Sigmoid colon (tissue), 7 donors: ENCODE results near the gene CYP2D6. TPM values are rescaled to one million over a fixed set of nuclear protein-coding genes. Genes with fewer than 3 reads are reported as not detected.
"Not testable (repeated sequence)": the region's sequence is repeated elsewhere in the genome, so short reads cannot be mapped to it uniquely, and the experiment has no call there.

Experiments used
- DNase-seq: peaks from one replicate; pipeline ENCODE4 v3.0.0-alpha.2; 2019
- H3K27ac ChIP-seq, 4 donors: fragments of 200-600 bp; sonication (generic); one replicate each; pipeline ENCODE4 v1.5.1; 2016 to 2019; ENCODE audit warnings: mild to moderate bottlenecking in 1 of 4
- H3K27me3 ChIP-seq, 3 donors: fragments of 200-600 bp; sonication (generic); one replicate each; pipeline ENCODE4 v1.5.1; 2019; ENCODE audit warnings: mild to moderate bottlenecking in 1 of 3
- H3K36me3 ChIP-seq, 4 donors: fragments of 200-600 bp; sonication (generic); one replicate each; pipeline ENCODE4 v1.5.1; 2016 to 2019
- H3K4me1 ChIP-seq, 4 donors: fragments of 200-600 bp; sonication (generic); one replicate each; pipeline ENCODE4 v1.5.1; 2017 to 2019
- H3K4me3 ChIP-seq, 4 donors: fragments of 200-600 bp; sonication (generic); one replicate each; pipeline ENCODE4 v1.5.1; 2017 to 2019; ENCODE audit warnings: mild to moderate bottlenecking in 2 of 4, moderate library complexity in 1 of 4
- H3K9me3 ChIP-seq, 4 donors: fragments of 200-600 bp in 3 of 4; sonication (generic) in 3 of 4; one replicate each; pipeline versions ENCODE4 v1.5.1 to v1.6.1; 2013 to 2019
- CTCF ChIP-seq, 4 experiments: fragments of 450-650 bp in 3 of 4; fragments of 200-600 bp in 1 of 4; IDR thresholded peaks; one replicate each; pipeline ENCODE4 v1.5.1; 2016 to 2019; ENCODE audit warnings: antibody characterized with exemption in 4 of 4, mild to moderate bottlenecking in 3 of 4, moderate library complexity in 2 of 4
- EP300 ChIP-seq, 4 donors: sonication (generic); formaldehyde crosslinking; IDR thresholded peaks; one replicate each; pipeline ENCODE4 v1.6.1; 2017; ENCODE audit warnings: antibody characterized with exemption in 4 of 4
- POLR2A ChIP-seq, 2 donors: fragments of 450-650 bp; IDR thresholded peaks; one replicate each; pipeline ENCODE4 v1.6.1; 2016; ENCODE audit warnings: antibody characterized with exemption in 2 of 2, mild to moderate bottlenecking in 2 of 2, moderate library complexity in 2 of 2
- POLR2AphosphoS5 ChIP-seq, 4 donors: sonication (generic); formaldehyde crosslinking; IDR thresholded peaks; one replicate each; pipeline ENCODE4 v1.6.1; 2017; ENCODE audit warnings: antibody characterized with exemption in 4 of 4
- WGBS, 2 donors: extraction: QIAGEN DNeasy Blood & Tissue Kit; methylation state at CpG; one replicate each; pipeline ENCODE4 v1.1.7; 2013; 5-methylcytosine and 5-hydroxymethylcytosine counted together
- intact Hi-C: fragments of 100-400 bp; cut with DNase I; formaldehyde crosslinking; loops from one replicate; pipeline ENCODE4 v1.15.1; 2023
- polyA plus RNA-seq, 3 donors: library from polyadenylated mRNA; stranded (reverse); fragments of 200-250 nt; gene quantifications; one replicate each; pipeline ENCODE4 v1.2.3, GENCODE V29; 2013
- total RNA-seq, 4 donors: library from RNA; depleted of rRNA; stranded (reverse); fragments of >200 nt; gene quantifications; one replicate each; pipeline ENCODE4 v1.1.0, GENCODE V29; 2016
- donor health status: healthy with polysubstance abuse.
- donor health status: Bipolar disorder and iron deficiency.
- donor health status: healthy.

Gene CYP2D6
- total and polyA plus RNA-seq, 7 donors, result 0.36 to 3.7 (median 1.2) TPM; not detected in 3

DNA sequence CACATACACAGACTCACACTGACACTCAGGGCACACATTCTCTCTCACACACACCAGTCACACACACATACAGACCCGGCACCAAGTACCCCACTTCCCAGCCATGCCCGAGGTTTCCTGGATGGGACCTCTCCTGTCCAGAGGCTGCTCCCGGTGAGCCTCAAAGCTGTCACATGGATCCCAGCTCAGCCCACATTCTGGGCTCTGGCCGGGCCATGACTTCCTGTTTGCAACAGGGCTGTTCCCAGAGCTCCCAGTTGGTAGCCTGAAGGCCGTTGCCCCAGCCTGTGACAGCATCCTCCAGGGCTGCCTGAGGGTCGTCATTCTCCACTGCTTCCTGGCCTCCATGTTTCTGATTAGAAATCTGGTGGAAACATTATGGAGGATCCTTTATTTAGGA, 14.6 kb upstream of the CYP2D6 start:
- Histone ChIP-seq H3K4me1 (no peaks in the 10 kb centered on the region), H3K36me3 (no peaks in the 10 kb centered on the region), H3K27ac (no peak overlapping the region), H3K27me3 (no peaks in the 10 kb centered on the region), H3K9me3 (no peaks in the 10 kb centered on the region), H3K4me3 (no peak overlapping the region)
- intact Hi-C loops, result no loop called here
- no peak for DNase-seq
- WGBS, 2 donors, result 72 to 75% methylated on average over 6 of the region's 6 CpGs
- TF ChIP-seq CTCF (IDR thresholded peaks at IDR 0.05) (no peak), POLR2AphosphoS5 (IDR thresholded peaks at IDR 0.05) (no peak), EP300 (IDR thresholded peaks at IDR 0.05) (no peak), POLR2A (IDR thresholded peaks at IDR 0.05) (no peak)

GRCh38 chr22:42143859-42144822, 13.5 kb upstream of the CYP2D6 start:
- 89 to 90% methylated on average over 15 of the region's 20 CpGs for WGBS, 2 donors
- H3K4me1 ChIP-seq, H3K27ac ChIP-seq, intact Hi-C loops, H3K27me3 ChIP-seq, H3K36me3 ChIP-seq, DNase-seq, H3K4me3 ChIP-seq, H3K9me3 ChIP-seq: not testable (repeated sequence)

GRCh38 chr22:42142771-42143461, 12.3 kb upstream of the CYP2D6 start:
- peak; percentile 57 for DNase-seq
- WGBS, 2 donors, result 95 to 96% methylated on average over 54 of the region's 54 CpGs
- intact Hi-C loops, result no loop called here

GRCh38 chr22:42141307-42142057, 10.9 kb upstream of the CYP2D6 start:
- H3K27ac ChIP-seq, H3K4me3 ChIP-seq, H3K4me1 ChIP-seq, intact Hi-C loops, H3K9me3 ChIP-seq, H3K36me3 ChIP-seq, H3K27me3 ChIP-seq: not testable (repeated sequence)
- 87 to 89% methylated on average over 23 to 24 of the region's 24 CpGs for WGBS, 2 donors
- peak; percentile 65 for DNase-seq

More at GRCh38 chr22:42142771-42143461, 12.3 kb upstream of the CYP2D6 start:
- Histone ChIP-seq H3K4me1 (no peaks in the 10 kb centered on the region), H3K9me3 (no peaks in the 10 kb centered on the region), H3K4me3 (no peak overlapping the region), H3K27ac (no peak overlapping the region), H3K27me3 (no peaks in the 10 kb centered on the region), H3K36me3 (no peaks in the 10 kb centered on the region)
- TF ChIP-seq EP300 (IDR thresholded peaks at IDR 0.05) (no peak), POLR2A (IDR thresholded peaks at IDR 0.05) (no peak), POLR2AphosphoS5 (IDR thresholded peaks at IDR 0.05) (no peak), CTCF (IDR thresholded peaks at IDR 0.05) (no peak)

DNA sequence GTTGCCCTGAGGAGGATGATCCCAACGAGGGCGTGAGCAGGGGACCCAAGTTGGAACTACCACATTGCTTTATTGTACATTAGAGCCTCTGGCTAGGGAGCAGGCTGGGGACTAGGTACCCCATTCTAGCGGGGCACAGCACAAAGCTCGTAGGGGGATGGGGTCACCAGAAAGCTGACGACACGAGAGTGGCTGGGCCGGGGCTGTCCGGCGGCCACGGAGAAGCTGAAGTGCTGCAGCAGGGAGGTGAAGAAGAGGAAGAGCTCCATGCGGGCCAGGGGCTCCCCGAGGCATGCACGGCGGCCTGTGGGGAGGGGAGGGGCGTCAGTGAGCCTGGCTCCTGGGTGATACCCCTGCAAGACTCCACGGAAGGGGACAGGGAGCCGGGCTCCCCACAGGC, 9.5 kb upstream of the CYP2D6 start:
- H3K9me3 ChIP-seq, H3K27ac ChIP-seq, DNase-seq, H3K4me3 ChIP-seq, H3K27me3 ChIP-seq, intact Hi-C loops, H3K36me3 ChIP-seq, H3K4me1 ChIP-seq: not testable (repeated sequence)
- 95 to 96% methylated on average over 14 of the region's 17 CpGs for WGBS, 2 donors

GRCh38 chr22:42139508-42139907, 8.9 kb upstream of the CYP2D6 start:
- H3K4me3 ChIP-seq, H3K9me3 ChIP-seq, H3K36me3 ChIP-seq, intact Hi-C loops, H3K27me3 ChIP-seq, H3K4me1 ChIP-seq, H3K27ac ChIP-seq: not testable (repeated sequence)
- DNase-seq, result peak; percentile 28
- 90 to 99% methylated on average over 7 of the region's 7 CpGs for WGBS, 2 donors
